SK-N-SH treated with all-trans-retinoic acid at 6 μM for 48 hours (cell line): Measurements from ENCODE around the gene TDRD7.
"Not testable (repeated sequence)": the region's sequence is repeated elsewhere in the genome, so short reads cannot be mapped to it uniquely, and the experiment has no call there.

Experiments
- CSDC2 ChIP-seq: fragments of 250-450 bp; sonication (Bioruptor Pico); IDR thresholded peaks from 2 replicates; pipeline ENCODE4 v1.5.0; 2020; ENCODE audit warnings: mild to moderate bottlenecking, moderate library complexity
- PPARA ChIP-seq: fragments of 250-450 bp; sonication (Bioruptor Pico); IDR thresholded peaks from 2 replicates; pipeline ENCODE4 v1.5.0; 2020; ENCODE audit warnings: mild to moderate bottlenecking, borderline replicate concordance
- ZFP30 ChIP-seq: fragments of 450-650 bp; formaldehyde crosslinking; IDR thresholded peaks from 2 replicates; pipeline ENCODE4 v1.5.0; 2022; ENCODE audit warnings: mild to moderate bottlenecking, moderate library complexity

- not testable (repeated sequence) for TF ChIP-seq CSDC2; PPARA (CRISPR knock-in tag); ZFP30 (CRISPR knock-in tag)
These were observed 85.9 kb downstream of the TDRD7 start for GRCh38 chr9:97497558-97498375.
